Body of pancreas (tissue), 4 donors: ENCODE measurements around the gene GGA1.
"Not testable (repeated sequence)": the region's sequence is repeated elsewhere in the genome, so short reads cannot be mapped to it uniquely, and the experiment has no call there.

ENCODE experiments used
- CTCF ChIP-seq, 7 experiments: fragments of 450-650 bp in 4 of 7; fragments of 200-600 bp in 3 of 7; sonication (generic) in 3 of 7; IDR thresholded peaks; one replicate each; pipeline ENCODE4 v1.5.1; 2016 to 2019; ENCODE audit warnings: antibody characterized with exemption in 7 of 7
- POLR2A ChIP-seq, 3 donors: fragments of 450-650 bp; IDR thresholded peaks; one replicate each; pipeline ENCODE4 v1.6.1; 2016; ENCODE audit warnings: antibody characterized with exemption in 3 of 3, mild to moderate bottlenecking in 2 of 3

- not testable (repeated sequence) for TF ChIP-seq CTCF, POLR2A (IDR thresholded peaks at IDR 0.05)
These were observed 1.5 kb downstream of the GGA1 start for GRCh38 chr22:37610153-37610475.
